Activated CD8-positive, alpha-beta memory T cell treated with anti-CD3 and anti-CD28 coated beads, Interleukin-2, amount 50 U/mL, for 1 hour (primary cell): Measurements from ENCODE around the gene GPR162.
A peak's percentile ranks its signal among the peaks of the same experiment; 100 is the strongest.

Source experiments
- DNase-seq: peaks from one replicate; pipeline ENCODE4 v3.0.0-alpha.2; 2020; ENCODE audit errors: extremely low read depth

Gene GPR162

GRCh38 chr12:6834873-6835272 is 13.3 kb downstream of the GPR162 start:
- no peak for DNase-seq

DNA sequence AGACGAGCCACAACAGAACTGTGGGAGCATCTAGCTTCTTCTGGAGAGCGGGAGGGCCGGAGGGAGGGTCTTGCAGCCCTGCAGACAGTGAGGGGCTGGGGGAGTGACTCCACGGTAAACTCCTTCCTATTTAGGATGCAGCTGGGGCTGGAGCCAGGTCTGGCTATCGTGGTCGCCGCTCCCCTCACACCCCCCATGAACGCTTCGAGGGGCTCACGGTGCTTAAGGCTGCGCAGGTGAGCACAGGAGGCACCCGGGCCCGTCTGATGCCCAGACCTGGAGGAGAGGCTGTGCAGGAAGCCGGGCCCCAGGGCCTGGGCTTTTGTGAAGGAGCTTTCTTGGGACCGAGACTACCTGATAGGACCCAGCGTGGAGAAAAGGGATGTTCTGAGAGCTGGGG is 15.2 kb downstream of the GPR162 start:
- no peak for DNase-seq

GRCh38 chr12:6837370-6838060 is 15.9 kb downstream of the GPR162 start:
- no peak for DNase-seq

GRCh38 chr12:6838854-6839253 is 17.2 kb downstream of the GPR162 start:
- no peak for DNase-seq

- no peak for DNase-seq
Observed at GRCh38 chr12:6839482-6840201, 18.0 kb downstream of the GPR162 start.

- DNase-seq = no peak
Observed at GRCh38 chr12:6840330-6840729, 18.7 kb downstream of the GPR162 start.

- DNase-seq = no peak
Observed at GRCh38 chr12:6840761-6841515, 19.3 kb downstream of the GPR162 start, which contains the start of gene GNB3. Gene GNB3 (plus strand): TSS chr12:6840925. CDS start chr12:6841288, 363 bp downstream.

- no peak for DNase-seq
Observed at GRCh38 chr12:6842075-6842474, 20.5 kb downstream of the GPR162 start.

- DNase-seq = no peak
Observed at GRCh38 chr12:6843118-6843902, 21.7 kb downstream of the GPR162 start.

DNA sequence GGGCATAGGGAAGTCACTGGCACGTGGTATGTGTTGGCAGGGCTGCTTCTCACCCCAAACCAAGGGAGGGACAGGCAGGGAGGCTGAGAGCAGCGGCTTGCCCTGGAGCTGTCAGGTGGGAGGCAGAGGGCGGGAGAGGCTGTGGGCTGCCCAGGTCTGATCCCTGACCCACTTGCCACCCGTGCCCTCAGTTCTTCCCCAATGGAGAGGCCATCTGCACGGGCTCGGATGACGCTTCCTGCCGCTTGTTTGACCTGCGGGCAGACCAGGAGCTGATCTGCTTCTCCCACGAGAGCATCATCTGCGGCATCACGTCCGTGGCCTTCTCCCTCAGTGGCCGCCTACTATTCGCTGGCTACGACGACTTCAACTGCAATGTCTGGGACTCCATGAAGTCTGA is 23.8 kb downstream of the GPR162 start:
- no peak for DNase-seq

DNA sequence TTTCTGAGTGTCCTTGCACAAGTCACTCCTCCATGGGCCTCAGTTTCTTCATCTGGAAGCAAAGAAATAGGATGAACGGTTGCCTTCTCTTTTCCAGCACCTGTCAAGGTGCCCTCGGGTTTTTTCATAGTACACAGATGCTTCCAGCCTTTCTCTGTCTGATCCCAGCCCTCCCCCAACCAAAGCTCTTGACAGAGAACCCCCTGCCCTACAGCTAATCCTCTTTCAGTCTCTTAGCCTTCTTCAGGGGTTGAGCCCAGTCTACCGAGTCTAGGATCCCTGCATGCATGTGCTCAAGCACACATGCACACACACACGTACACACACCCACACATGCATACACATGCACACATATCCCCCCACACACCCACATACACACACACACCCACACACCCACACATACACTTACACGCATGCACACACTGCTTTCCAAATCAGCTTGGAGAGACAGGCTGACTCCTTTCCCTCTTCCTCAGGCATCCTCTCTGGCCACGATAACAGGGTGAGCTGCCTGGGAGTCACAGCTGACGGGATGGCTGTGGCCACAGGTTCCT is 24.8 kb downstream of the GPR162 start:
- DNase-seq = no peak

GRCh38 chr12:6847676-6848075 is 26.1 kb downstream of the GPR162 start:
- no peak for DNase-seq

- no peak for DNase-seq
Observed at GRCh38 chr12:6849427-6849826, 27.8 kb downstream of the GPR162 start.

GRCh38 chr12:6849976-6850560 is 28.4 kb downstream of the GPR162 start:
- no peak for DNase-seq

DNA sequence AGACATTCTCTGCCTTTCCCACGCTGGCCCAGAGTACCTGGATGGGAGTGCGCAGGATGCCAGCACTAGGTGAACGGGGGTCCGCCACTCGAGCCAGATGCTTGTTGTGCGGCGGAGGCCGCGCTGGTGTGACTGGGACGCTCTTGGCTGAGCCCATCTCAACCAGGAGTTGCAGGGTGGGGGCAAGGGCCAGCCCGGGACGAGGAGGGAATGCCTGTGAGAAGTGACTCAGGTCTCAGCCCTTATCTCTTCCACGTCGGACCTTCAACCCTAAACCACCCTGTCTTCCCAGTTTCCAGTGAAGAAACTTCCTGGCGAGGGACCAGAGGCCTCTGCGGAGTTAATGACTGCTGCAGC is 29.2 kb downstream of the GPR162 start:
- DNase-seq = no peak

DNA sequence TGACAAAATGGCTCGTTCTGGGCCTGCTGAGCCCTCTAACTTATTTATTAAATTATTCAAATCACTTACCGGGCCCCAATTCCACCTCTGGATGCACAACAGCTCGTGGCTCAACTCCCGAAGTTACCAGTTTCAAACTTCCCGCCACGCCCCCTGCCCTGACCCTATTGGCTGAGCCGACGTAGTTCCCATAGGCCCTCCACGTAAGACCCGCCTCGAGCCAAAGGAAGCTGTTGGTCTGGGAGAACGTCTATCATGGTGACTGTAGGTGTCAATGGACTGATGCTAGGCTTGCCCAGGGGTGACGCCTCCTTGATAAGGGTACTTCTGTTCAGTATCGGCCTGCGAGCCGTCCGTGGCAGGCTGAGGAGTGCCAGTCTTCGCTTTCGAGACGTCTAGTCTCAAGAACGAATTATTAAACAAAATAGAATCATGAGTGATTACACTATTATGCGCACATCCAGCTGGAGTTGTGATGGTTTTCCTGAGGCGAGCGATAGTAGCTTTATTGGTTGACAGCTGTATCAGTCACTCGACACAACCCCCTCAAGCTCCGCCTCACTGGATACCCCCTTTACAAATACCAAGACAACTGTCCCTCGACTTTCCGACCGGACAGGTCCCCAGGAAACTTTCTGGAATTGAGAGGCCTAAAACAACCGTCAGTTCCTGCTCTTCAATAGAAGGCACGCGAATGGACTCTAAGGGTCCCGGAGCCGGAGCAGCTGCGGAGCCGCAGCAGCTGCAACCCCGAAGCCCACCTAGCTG is 29.7 kb downstream of the GPR162 start, which contains the start of gene CDCA3:
TSS of gene CDCA3 (minus strand) at position 134 of the 768 bp plus-strand sequence. CDS start 334 bp downstream, outside the sequence.
- DNase-seq = peak; percentile 86

DNA sequence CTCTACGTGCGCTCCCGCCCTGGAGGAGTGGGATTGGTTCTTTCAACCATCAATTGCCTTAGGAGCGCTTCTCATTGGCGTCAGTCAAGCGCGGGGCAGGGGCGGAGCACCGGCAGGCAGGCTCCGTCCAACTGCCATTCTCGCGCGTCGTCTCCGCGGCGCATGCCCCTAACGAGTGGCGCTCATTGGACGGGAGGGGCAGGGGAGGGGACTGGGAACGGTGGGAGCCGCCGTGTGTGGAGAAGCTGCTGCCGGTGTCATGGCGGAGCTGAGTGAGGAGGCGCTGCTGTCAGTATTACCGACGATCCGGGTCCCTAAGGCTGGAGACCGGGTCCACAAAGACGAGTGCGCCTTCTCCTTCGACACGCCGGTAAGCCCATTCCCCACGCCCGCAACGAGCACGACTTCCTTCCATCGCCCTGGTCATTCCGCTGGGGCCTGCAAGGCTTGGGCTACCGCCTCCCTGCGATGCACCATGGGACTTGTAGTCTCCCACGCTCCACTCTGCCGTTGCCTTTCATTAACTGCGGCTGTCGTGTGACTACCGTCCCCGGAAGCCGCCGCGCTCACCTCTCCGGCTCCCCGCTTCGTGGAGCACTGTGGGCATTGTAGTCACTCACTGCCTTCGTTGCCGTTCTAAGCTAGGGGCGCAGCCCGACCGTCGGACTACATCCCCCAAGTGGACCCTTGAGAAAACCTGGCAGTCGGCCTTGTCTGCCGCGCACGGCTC is 30.5 kb downstream of the GPR162 start, which contains the start of gene USP5:
TSS of gene USP5 (plus strand) at position 230 of the 730 bp plus-strand sequence. CDS start at position 260, 30 bp downstream.
- DNase-seq = peak; percentile 94

DNA sequence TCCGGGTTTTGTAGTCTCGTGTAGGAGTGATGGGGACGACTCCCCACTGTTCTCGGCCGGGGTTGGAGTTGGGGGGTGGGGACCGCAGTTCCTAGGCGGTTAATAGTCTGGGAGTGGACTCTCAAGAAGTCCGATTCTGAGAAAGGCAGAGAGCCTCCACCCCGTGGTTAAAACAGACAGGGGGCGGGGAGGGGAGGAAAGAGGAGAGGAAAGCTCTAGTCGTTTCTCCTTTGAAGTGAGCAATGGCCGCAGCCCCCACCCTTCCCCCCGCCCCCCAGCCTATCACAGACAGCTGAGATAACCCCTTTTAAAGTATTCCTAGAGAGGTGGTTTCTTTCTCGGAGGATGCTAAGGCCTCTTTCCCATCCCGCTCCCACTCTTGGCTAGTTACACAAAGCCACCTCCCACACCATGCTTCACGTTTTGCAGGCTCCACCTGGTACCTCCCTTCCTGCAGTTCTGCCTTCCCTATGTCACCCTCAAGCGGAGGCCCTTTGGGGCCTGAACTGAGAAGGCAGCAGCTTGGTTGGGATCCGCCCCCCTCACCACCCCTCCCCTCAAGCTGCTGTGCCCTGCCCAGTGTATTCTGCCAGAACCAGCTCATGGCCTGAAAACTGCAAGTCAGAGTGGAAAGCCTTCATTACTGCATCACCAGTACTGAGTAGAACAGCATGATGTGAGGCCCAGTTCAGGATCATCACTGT is 31.2 kb downstream of the GPR162 start:
- DNase-seq = no peak

DNA sequence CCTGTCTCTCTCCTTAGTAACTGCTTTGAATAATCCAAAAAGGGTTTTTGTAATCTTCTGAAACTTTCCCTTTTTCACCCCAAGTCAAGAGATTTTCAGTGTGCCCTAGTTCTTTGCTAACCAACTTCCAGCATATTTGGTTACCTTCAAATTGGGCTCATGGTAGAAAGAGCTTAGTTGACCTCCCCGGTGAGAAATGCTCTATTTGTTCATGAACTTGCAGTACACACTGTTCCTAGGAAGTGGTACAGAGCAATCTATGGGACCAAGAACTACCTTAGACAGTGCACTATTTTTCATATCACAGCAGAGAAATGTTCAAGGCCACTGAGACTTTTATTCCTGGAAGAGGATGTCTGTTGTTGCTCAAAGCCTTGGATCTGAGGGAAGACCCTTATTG is 32.0 kb downstream of the GPR162 start:
- DNase-seq = no peak
